ENCODE measurements around the gene IGSF22. TPM values are rescaled to one million over a fixed set of nuclear protein-coding genes. Genes with fewer than 3 reads are reported as not detected.

IGSF22 gene
- total RNA-seq, 6 donors from 2014 or later = 1.2 to 21.0 (median 2.1) TPM; not detected in 3

GRCh38 chr11:18768472-18768901 lies 42.5 kb upstream of the IGSF22 start:
- Histone ChIP-seq H3K4me1 (peaks cover 0 to 5% (median 2%) of the 10 kb centered on the region in 4 donors), H3K27ac (no peak overlapping the region), H3K4me3 (no peak overlapping the region), H3K9me3 (no peaks in the 10 kb centered on the region), H3K27me3 (no peaks in the 10 kb centered on the region), H3K36me3 (no peaks in the 10 kb centered on the region)
- 56 to 67% methylated on average over 4 of the region's 4 CpGs for whole genome bisulfite sequencing, 2 donors
- ATAC-seq (ENCODE audit: low FRiP score in 2 of 2) (peak in 1 of 2 donors; percentile 16), DNase-seq (peak in 1 of 2 donors; percentile 38)
- TF ChIP-seq EP300 (IDR thresholded peaks at IDR 0.05) (no peak), POLR2A (IDR thresholded peaks at IDR 0.05) (no peak), POLR2AphosphoS5 (IDR thresholded peaks at IDR 0.05) (no peak), CTCF (IDR thresholded peaks at IDR 0.05) (no peak)

- H3K36me3 ChIP-seq = no peaks in the 10 kb centered on the region
- no peaks in the 10 kb centered on the region for H3K27me3 ChIP-seq
- H3K27ac ChIP-seq = no peak overlapping the region
- no peak overlapping the region for H3K4me3 ChIP-seq
- ATAC-seq (ENCODE audit: low FRiP score in 2 of 2) (no peak), DNase-seq (no peak)
- no peak for TF ChIP-seq POLR2A (IDR thresholded peaks at IDR 0.05)
- H3K9me3 ChIP-seq = no peaks in the 10 kb centered on the region
- peaks cover 0 to 5% (median 2%) of the 10 kb centered on the region in 4 donors for H3K4me1 ChIP-seq
- WGBS, 2 donors = 94% methylated on average over 2 of the region's 2 CpGs
These were observed 40.0 kb upstream of the IGSF22 start for GRCh38 chr11:18766015-18766414.

GRCh38 chr11:18765554-18765953 lies 39.6 kb upstream of the IGSF22 start:
- Histone ChIP-seq H3K27me3 (no peaks in the 10 kb centered on the region), H3K4me1 (peaks cover 0 to 5% (median 2%) of the 10 kb centered on the region in 4 donors), H3K36me3 (no peaks in the 10 kb centered on the region), H3K4me3 (no peak overlapping the region), H3K27ac (no peak overlapping the region), H3K9me3 (no peaks in the 10 kb centered on the region)
- TF ChIP-seq EP300 (IDR thresholded peaks at IDR 0.05) = no peak
- TF ChIP-seq CTCF (IDR thresholded peaks at IDR 0.05) = no peak
- TF ChIP-seq POLR2AphosphoS5 (IDR thresholded peaks at IDR 0.05) = no peak
- TF ChIP-seq POLR2A (IDR thresholded peaks at IDR 0.05) = no peak
- DNase-seq (no peak), ATAC-seq (ENCODE audit: low FRiP score in 2 of 2) (no peak)
- 69 to 70% methylated on average over 4 to 6 of the region's 6 CpGs for WGBS, 2 donors

- Histone ChIP-seq H3K36me3 (no peaks in the 10 kb centered on the region), H3K9me3 (no peaks in the 10 kb centered on the region), H3K4me1 (peaks cover 0 to 5% (median 2%) of the 10 kb centered on the region in 4 donors), H3K27me3 (no peaks in the 10 kb centered on the region), H3K4me3 (no peak overlapping the region), H3K27ac (no peak overlapping the region)
- ATAC-seq (ENCODE audit: low FRiP score in 2 of 2) = no peak
- WGBS, 2 donors = 86 to 89% methylated on average over 11 of the region's 11 CpGs
- peak in 1 of 2 donors; percentile 58 for DNase-seq
- TF ChIP-seq CTCF (IDR thresholded peaks at IDR 0.05) (no peak), POLR2AphosphoS5 (IDR thresholded peaks at IDR 0.05) (no peak), EP300 (IDR thresholded peaks at IDR 0.05) (no peak), POLR2A (IDR thresholded peaks at IDR 0.05) (no peak)
These were observed 35.8 kb upstream of the IGSF22 start for GRCh38 chr11:18761741-18762140.

- Histone ChIP-seq H3K9me3 (no peaks in the 10 kb centered on the region), H3K36me3 (no peaks in the 10 kb centered on the region), H3K27me3 (no peaks in the 10 kb centered on the region), H3K4me3 (no peak overlapping the region), H3K4me1 (peaks cover 0 to 5% (median 2%) of the 10 kb centered on the region in 4 donors), H3K27ac (no peak overlapping the region)
- no peak for TF ChIP-seq POLR2AphosphoS5 (IDR thresholded peaks at IDR 0.05)
- no peak for TF ChIP-seq EP300 (IDR thresholded peaks at IDR 0.05)
- TF ChIP-seq POLR2A (IDR thresholded peaks at IDR 0.05) = no peak
- no peak for TF ChIP-seq CTCF (IDR thresholded peaks at IDR 0.05)
- ATAC-seq (ENCODE audit: low FRiP score in 2 of 2) (no peak), DNase-seq (no peak)
- 89 to 93% methylated on average over 3 of the region's 3 CpGs for WGBS, 2 donors
These were observed 35.2 kb upstream of the IGSF22 start for GRCh38 chr11:18761144-18761543.

Measured in upper lobe of left lung (tissue), 6 donors.